DND-41 (cell line): ENCODE measurements around the gene PIAS2.

Experiments used
- CTCF ChIP-seq: IDR thresholded peaks from 2 replicates; pipeline ENCODE4 v1.5.1; 2012; ENCODE audit warnings: borderline replicate concordance, low read length, moderate library complexity, mild to moderate bottlenecking; ENCODE audit not compliant: poor library complexity, severe bottlenecking; ENCODE audit errors: extremely low read depth
- EZH2 ChIP-seq: IDR thresholded peaks from 3 replicates; pipeline ENCODE4 v1.6.1; 2012; ENCODE audit warnings: borderline replicate concordance, low read depth, mild to moderate bottlenecking, moderate library complexity, low read length, inconsistent platforms; ENCODE audit not compliant: severe bottlenecking

GRCh38 chr18:46883180-46883579, 34.1 kb downstream of the PIAS2 start:
- TF ChIP-seq CTCF (no peak), EZH2 (no peak)
